Measurements from ENCODE around the gene UQCC5. TPM values are rescaled to one million over a fixed set of nuclear protein-coding genes. Genes with fewer than 3 reads are reported as not detected.

UQCC5 gene
- total and polyA plus RNA-seq, 4 donors: 3.3 to 39.9 (median 6.8) TPM

DNA sequence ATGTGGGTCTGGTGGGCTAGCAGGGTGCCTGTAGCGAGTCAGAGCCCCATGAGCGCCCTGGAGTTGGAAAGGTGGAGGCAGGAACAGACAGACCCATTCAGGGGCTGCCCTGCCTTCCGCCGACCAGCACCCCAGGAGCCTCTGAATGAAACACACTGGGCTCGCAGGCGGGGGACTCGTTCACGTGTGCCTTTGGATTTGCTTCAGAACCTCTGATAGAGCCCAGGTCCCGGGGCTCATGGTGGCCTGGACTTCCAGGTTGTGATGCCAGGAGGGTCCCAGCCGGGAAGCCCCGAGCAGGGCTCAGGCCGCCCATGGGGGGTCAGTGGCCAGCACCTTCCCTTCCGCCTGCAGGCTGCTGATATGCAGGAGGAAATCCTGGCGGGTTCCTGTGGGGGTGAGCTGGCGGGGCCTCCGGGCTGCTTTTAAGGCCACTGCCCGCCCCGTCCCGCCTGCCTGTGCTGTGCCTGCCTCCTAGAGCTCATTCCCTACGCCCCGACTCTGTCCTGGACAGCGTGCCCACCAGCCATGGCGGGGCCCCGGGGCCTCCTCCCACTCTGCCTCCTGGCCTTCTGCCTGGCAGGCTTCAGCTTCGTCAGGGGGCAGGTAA is 41.4 kb upstream of the UQCC5 start, which contains the start of gene STAB1:
TSS of gene STAB1 (plus strand) at position 453 of the 610 bp plus-strand sequence. CDS start at position 529, 76 bp downstream.
- H3K4me3 ChIP-seq (ENCODE audit: low read depth in 1 of 3, low read length in 3 of 3): peak within 1 kb of the TSS; percentile 5 to 43 (median 34)
- WGBS: 67% methylated on average over 25 of the region's 25 CpGs
- TF ChIP-seq RAD21 (IDR thresholded peaks at IDR 0.05) (peak in 1 of 2 donors; percentile 6), NR2F2 (IDR thresholded peaks at IDR 0.05) (peak; percentile 99), SP1 (IDR thresholded peaks at IDR 0.05) (peak; percentile 43), RXRA (IDR thresholded peaks at IDR 0.05) (peak in 1 of 2 donors; percentile 23)
- TF ChIP-seq, protein P1, sequence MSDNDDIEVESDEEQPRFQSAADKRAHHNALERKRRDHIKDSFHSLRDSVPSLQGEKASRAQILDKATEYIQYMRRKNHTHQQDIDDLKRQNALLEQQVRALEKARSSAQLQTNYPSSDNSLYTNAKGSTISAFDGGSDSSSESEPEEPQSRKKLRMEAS (IDR thresholded peaks at IDR 0.05): no peak
- peak within 1 kb of the TSS; percentile 38 to 40 for H3K27ac ChIP-seq (ENCODE audit: low read depth in 1 of 2, low read length in 2 of 2)
- peaks cover 0 to 10% (median 4%) of the 10 kb centered on the region in 4 donors for H3K4me1 ChIP-seq (ENCODE audit: control insufficient read depth in 4 of 4, insufficient read depth in 4 of 4, low read length in 3 of 4)
- no peaks in the 10 kb centered on the region for H3K9me3 ChIP-seq (ENCODE audit: control insufficient read depth in 4 of 4, low read length in 3 of 4)
- peak; percentile 43 for DNase-seq (ENCODE audit: low spot score)
- H3K36me3 ChIP-seq (ENCODE audit: control insufficient read depth in 4 of 4, insufficient read depth in 3 of 4, low read depth in 1 of 4, low read length in 3 of 4): peaks cover 10 to 27% (median 16%) of the 10 kb centered on the region in 4 donors
- no peaks in the 10 kb centered on the region for H3K27me3 ChIP-seq (ENCODE audit: control insufficient read depth in 4 of 4, insufficient read depth in 4 of 4, low read length in 3 of 4)
- no peak within 1 kb of the TSS for H3K9ac ChIP-seq (ENCODE audit: low read depth in 1 of 2, low read length in 2 of 2)

DNA sequence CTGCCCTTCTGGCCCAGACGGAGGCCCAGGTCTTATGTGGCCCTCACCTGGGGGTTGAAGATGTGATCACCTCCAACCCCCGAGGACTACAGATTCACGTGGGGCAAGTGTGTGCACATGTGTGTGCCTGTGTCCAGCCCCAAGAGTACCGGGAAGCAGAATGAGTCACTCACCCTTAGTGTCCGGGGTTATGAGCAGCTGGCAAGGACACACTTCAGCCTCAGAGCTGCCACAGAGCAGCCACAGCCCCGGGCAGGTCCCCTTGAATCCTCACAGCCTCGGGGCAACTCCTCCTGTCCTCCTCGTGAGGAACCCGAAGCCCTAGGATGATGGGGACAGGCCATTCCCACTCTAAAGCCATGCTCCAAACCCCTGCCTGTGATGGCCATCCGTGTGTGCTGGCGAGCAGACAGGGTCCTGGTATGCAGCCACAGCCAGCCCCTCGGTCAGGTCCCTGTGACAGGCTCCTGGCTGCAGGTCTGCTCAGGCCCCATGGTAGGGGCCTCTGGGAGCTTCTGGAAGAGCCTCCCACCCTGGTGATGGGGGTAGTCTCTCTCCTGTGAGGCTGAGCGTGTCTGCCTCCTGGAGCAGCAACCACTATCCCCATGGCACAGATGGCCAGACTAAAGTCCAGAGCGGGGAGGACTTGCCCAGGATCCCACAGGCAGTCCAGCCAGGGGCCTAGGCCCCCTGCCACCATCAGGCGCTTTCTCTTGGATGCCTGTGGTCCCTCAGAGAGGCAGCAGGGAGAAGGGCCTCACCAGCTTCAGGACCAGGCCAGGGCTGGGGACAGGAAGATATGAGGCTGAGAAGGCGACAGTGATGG is 40.4 kb upstream of the UQCC5 start:
- Histone ChIP-seq H3K27me3 (ENCODE audit: control insufficient read depth in 4 of 4, insufficient read depth in 4 of 4, low read length in 3 of 4) (no peaks in the 10 kb centered on the region), H3K4me3 (ENCODE audit: low read depth in 1 of 3, low read length in 3 of 3) (peak overlapping the region; percentile 5 to 48 (median 43)), H3K36me3 (ENCODE audit: control insufficient read depth in 4 of 4, insufficient read depth in 3 of 4, low read depth in 1 of 4, low read length in 3 of 4) (peaks cover 4 to 17% (median 12%) of the 10 kb centered on the region in 4 donors), H3K27ac (ENCODE audit: low read depth in 1 of 2, low read length in 2 of 2) (peak overlapping the region; percentile 38 to 40), H3K9me3 (ENCODE audit: control insufficient read depth in 4 of 4, low read length in 3 of 4) (no peaks in the 10 kb centered on the region), H3K4me1 (ENCODE audit: control insufficient read depth in 4 of 4, insufficient read depth in 4 of 4, low read length in 3 of 4) (peaks cover 0 to 5% (median 2%) of the 10 kb centered on the region in 4 donors), H3K9ac (ENCODE audit: low read depth in 1 of 2, low read length in 2 of 2) (no peak overlapping the region)
- TF ChIP-seq RXRA (IDR thresholded peaks at IDR 0.05) (no peak), EGR1 (IDR thresholded peaks at IDR 0.05; ENCODE audit: low read depth in 2 of 2) (no peak), NR2F2 (IDR thresholded peaks at IDR 0.05) (no peak), HNF4G (IDR thresholded peaks at IDR 0.05) (no peak), YY1 (IDR thresholded peaks at IDR 0.05) (no peak), FOXA1 (IDR thresholded peaks at IDR 0.05) (no peak), RAD21 (IDR thresholded peaks at IDR 0.05) (no peak), FOXA2 (IDR thresholded peaks at IDR 0.05) (no peak), SP1 (IDR thresholded peaks at IDR 0.05) (no peak), JUND (IDR thresholded peaks at IDR 0.05) (no peak), HNF4A (conservative IDR thresholded peaks at IDR 0.05) (no peak), GABPA (IDR thresholded peaks at IDR 0.05 in 1 of 2, conservative IDR thresholded peaks at IDR 0.05 in 1 of 2) (no peak)
- TF ChIP-seq, protein P2, sequence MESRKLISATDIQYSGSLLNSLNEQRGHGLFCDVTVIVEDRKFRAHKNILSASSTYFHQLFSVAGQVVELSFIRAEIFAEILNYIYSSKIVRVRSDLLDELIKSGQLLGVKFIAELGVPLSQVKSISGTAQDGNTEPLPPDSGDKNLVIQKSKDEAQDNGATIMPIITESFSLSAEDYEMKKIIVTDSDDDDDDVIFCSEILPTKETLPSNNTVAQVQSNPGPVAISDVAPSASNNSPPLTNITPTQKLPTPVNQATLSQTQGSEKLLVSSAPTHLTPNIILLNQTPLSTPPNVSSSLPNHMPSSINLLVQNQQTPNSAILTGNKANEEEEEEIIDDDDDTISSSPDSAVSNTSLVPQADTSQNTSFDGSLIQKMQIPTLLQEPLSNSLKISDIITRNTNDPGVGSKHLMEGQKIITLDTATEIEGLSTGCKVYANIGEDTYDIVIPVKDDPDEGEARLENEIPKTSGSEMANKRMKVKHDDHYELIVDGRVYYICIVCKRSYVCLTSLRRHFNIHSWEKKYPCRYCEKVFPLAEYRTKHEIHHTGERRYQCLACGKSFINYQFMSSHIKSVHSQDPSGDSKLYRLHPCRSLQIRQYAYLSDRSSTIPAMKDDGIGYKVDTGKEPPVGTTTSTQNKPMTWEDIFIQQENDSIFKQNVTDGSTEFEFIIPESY (IDR thresholded peaks at IDR 0.05): no peak
- TF ChIP-seq, protein P3, sequence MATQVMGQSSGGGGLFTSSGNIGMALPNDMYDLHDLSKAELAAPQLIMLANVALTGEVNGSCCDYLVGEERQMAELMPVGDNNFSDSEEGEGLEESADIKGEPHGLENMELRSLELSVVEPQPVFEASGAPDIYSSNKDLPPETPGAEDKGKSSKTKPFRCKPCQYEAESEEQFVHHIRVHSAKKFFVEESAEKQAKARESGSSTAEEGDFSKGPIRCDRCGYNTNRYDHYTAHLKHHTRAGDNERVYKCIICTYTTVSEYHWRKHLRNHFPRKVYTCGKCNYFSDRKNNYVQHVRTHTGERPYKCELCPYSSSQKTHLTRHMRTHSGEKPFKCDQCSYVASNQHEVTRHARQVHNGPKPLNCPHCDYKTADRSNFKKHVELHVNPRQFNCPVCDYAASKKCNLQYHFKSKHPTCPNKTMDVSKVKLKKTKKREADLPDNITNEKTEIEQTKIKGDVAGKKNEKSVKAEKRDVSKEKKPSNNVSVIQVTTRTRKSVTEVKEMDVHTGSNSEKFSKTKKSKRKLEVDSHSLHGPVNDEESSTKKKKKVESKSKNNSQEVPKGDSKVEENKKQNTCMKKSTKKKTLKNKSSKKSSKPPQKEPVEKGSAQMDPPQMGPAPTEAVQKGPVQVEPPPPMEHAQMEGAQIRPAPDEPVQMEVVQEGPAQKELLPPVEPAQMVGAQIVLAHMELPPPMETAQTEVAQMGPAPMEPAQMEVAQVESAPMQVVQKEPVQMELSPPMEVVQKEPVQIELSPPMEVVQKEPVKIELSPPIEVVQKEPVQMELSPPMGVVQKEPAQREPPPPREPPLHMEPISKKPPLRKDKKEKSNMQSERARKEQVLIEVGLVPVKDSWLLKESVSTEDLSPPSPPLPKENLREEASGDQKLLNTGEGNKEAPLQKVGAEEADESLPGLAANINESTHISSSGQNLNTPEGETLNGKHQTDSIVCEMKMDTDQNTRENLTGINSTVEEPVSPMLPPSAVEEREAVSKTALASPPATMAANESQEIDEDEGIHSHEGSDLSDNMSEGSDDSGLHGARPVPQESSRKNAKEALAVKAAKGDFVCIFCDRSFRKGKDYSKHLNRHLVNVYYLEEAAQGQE (IDR thresholded peaks at IDR 0.05): no peak
- TF ChIP-seq, protein P4, sequence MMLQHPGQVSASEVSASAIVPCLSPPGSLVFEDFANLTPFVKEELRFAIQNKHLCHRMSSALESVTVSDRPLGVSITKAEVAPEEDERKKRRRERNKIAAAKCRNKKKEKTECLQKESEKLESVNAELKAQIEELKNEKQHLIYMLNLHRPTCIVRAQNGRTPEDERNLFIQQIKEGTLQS (IDR thresholded peaks at IDR 0.05): no peak
- TF ChIP-seq, protein P1 (IDR thresholded peaks at IDR 0.05): no peak
- TF ChIP-seq, protein P5, sequence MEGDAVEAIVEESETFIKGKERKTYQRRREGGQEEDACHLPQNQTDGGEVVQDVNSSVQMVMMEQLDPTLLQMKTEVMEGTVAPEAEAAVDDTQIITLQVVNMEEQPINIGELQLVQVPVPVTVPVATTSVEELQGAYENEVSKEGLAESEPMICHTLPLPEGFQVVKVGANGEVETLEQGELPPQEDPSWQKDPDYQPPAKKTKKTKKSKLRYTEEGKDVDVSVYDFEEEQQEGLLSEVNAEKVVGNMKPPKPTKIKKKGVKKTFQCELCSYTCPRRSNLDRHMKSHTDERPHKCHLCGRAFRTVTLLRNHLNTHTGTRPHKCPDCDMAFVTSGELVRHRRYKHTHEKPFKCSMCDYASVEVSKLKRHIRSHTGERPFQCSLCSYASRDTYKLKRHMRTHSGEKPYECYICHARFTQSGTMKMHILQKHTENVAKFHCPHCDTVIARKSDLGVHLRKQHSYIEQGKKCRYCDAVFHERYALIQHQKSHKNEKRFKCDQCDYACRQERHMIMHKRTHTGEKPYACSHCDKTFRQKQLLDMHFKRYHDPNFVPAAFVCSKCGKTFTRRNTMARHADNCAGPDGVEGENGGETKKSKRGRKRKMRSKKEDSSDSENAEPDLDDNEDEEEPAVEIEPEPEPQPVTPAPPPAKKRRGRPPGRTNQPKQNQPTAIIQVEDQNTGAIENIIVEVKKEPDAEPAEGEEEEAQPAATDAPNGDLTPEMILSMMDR (IDR thresholded peaks at IDR 0.05; ENCODE audit: low read depth, low read length, missing input control): no peak
- WGBS: 72% methylated on average over 16 of the region's 16 CpGs
- no peak for DNase-seq (ENCODE audit: low spot score)

Measured in liver (tissue), 9 donors.